ENCODE measurements around the gene ZDHHC14. TPM values are rescaled to one million over a fixed set of nuclear protein-coding genes. Genes with fewer than 3 reads are reported as not detected.

The ZDHHC14 gene
- total and polyA plus RNA-seq, 8 donors = 3.4 to 25.7 (median 7.4) TPM

GRCh38 chr6:157521362-157522335, 140.7 kb downstream of the ZDHHC14 start:
- Histone ChIP-seq H3K27ac (no peak overlapping the region), H3K4me3 (no peak overlapping the region), H3K27me3 (no peaks in the 10 kb centered on the region), H3K9me3 (no peaks in the 10 kb centered on the region), H3K4me1 (no peaks in the 10 kb centered on the region), H3K36me3 (no peaks in the 10 kb centered on the region)
- intact Hi-C loops (cut with DNase I; ENCODE audit: low total_unique reads) = no loop called here
- no peak for DNase-seq
- WGBS, 5 donors = 86 to 91% (median 89%) methylated on average over 10 of the region's 10 CpGs
- TF ChIP-seq EP300 (IDR thresholded peaks at IDR 0.05) (no peak), POLR2A (IDR thresholded peaks at IDR 0.05) (no peak), CTCF (IDR thresholded peaks at IDR 0.05) (no peak), POLR2AphosphoS5 (IDR thresholded peaks at IDR 0.05) (no peak)

- 88 to 96% (median 93%) methylated on average over 1 of the region's 1 CpG for WGBS, 5 donors
- Histone ChIP-seq H3K36me3 (no peaks in the 10 kb centered on the region), H3K27ac (no peak overlapping the region), H3K4me3 (no peak overlapping the region), H3K27me3 (no peaks in the 10 kb centered on the region), H3K4me1 (peaks cover 0 to 4% (median under 1%) of the 10 kb centered on the region in 4 donors), H3K9me3 (no peaks in the 10 kb centered on the region)
- intact Hi-C loops (cut with DNase I; ENCODE audit: low total_unique reads) = no loop called here
- TF ChIP-seq CTCF (IDR thresholded peaks at IDR 0.05) (no peak), POLR2A (IDR thresholded peaks at IDR 0.05) (no peak), POLR2AphosphoS5 (IDR thresholded peaks at IDR 0.05) (no peak), EP300 (IDR thresholded peaks at IDR 0.05) (no peak)
- no peak for DNase-seq
Measured at GRCh38 chr6:157522472-157522871, 141.5 kb downstream of the ZDHHC14 start.

- no peaks in the 10 kb centered on the region for H3K27me3 ChIP-seq
- DNase-seq = no peak
- peaks cover 0 to 6% (median 2%) of the 10 kb centered on the region in 4 donors for H3K4me1 ChIP-seq
- intact Hi-C loops (cut with DNase I; ENCODE audit: low total_unique reads) = no loop called here
- WGBS, 5 donors = 92 to 98% (median 95%) methylated on average over 2 of the region's 2 CpGs
- H3K36me3 ChIP-seq = no peaks in the 10 kb centered on the region
- no peaks in the 10 kb centered on the region for H3K9me3 ChIP-seq
- no peak overlapping the region for H3K27ac ChIP-seq
- no peak for TF ChIP-seq POLR2A (IDR thresholded peaks at IDR 0.05)
- TF ChIP-seq CTCF (IDR thresholded peaks at IDR 0.05) = no peak
- TF ChIP-seq POLR2AphosphoS5 (IDR thresholded peaks at IDR 0.05) = no peak
- TF ChIP-seq EP300 (IDR thresholded peaks at IDR 0.05) = no peak
- H3K4me3 ChIP-seq = no peak overlapping the region
Measured at GRCh38 chr6:157524735-157525134, 143.7 kb downstream of the ZDHHC14 start.

- Histone ChIP-seq H3K4me1 (peaks cover 0 to 6% (median 2%) of the 10 kb centered on the region in 4 donors), H3K9me3 (no peaks in the 10 kb centered on the region), H3K27ac (no peak overlapping the region), H3K4me3 (no peak overlapping the region), H3K27me3 (no peaks in the 10 kb centered on the region), H3K36me3 (no peaks in the 10 kb centered on the region)
- TF ChIP-seq POLR2A (IDR thresholded peaks at IDR 0.05) (no peak), CTCF (IDR thresholded peaks at IDR 0.05) (no peak), POLR2AphosphoS5 (IDR thresholded peaks at IDR 0.05) (no peak), EP300 (IDR thresholded peaks at IDR 0.05) (no peak)
- intact Hi-C loops (cut with DNase I; ENCODE audit: low total_unique reads) = no loop called here
- WGBS, 5 donors = 90 to 99% (median 96%) methylated on average over 6 to 7 of the region's 7 CpGs
- no peak for DNase-seq
Measured at GRCh38 chr6:157525292-157525889, 144.4 kb downstream of the ZDHHC14 start.
